ENCODE measurements around the gene C2CD2.

The C2CD2 gene

DNA sequence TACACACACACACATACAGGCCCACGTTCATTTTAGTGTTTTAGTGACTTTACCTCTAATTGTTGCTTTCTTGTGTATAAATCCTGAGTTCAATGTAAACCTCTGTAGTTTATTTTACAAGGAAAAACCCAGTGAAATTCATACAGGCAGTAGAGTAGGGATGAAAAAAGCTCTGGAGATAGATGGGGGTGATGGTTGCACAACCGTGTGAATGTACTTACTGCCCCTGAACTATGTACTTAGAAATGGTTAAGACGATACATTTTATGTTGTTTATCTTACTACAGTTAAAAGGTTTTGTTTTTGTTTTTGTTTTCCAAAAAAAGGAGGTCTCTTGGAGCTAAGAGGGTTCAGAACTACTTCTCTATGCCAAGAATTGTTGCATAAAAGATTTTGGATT lies 45.0 kb downstream of the C2CD2 start:
- Histone ChIP-seq H3K9me2 (replicated peaks; ENCODE audit: low read depth, low read length) (no peaks in the 10 kb centered on the region), H3K9me3 (ENCODE audit: insufficient read depth, low read depth, low read length) (no peaks in the 10 kb centered on the region), H2AFZ (ENCODE audit: low read length) (no peak overlapping the region), H3K4me3 (ENCODE audit: low read length, poor library complexity, severe bottlenecking) (no peak overlapping the region), H3F3A (ENCODE audit: low read depth) (no peaks in the 10 kb centered on the region), H3K9ac (ENCODE audit: low read depth, low read length, poor library complexity, severe bottlenecking) (no peak overlapping the region), H4K20me1 (ENCODE audit: insufficient read depth, low read length, poor library complexity, severe bottlenecking) (no peaks in the 10 kb centered on the region), H3K4me2 (ENCODE audit: low read depth, low read length, poor library complexity, severe bottlenecking) (no peak overlapping the region), H3K4me1 (ENCODE audit: insufficient read depth, low read length, poor library complexity, severe bottlenecking) (peaks cover 10% of the 10 kb centered on the region), H3K27me3 (ENCODE audit: insufficient read depth, low read length, poor library complexity, severe bottlenecking) (no peaks in the 10 kb centered on the region), H3K36me3 (ENCODE audit: insufficient read depth, low read length) (peaks cover 8% of the 10 kb centered on the region; the same call in 1 of the 2 replicates), H3K79me2 (ENCODE audit: insufficient read depth, low read length) (no peaks in the 10 kb centered on the region)
- TF ChIP-seq, protein P1, sequence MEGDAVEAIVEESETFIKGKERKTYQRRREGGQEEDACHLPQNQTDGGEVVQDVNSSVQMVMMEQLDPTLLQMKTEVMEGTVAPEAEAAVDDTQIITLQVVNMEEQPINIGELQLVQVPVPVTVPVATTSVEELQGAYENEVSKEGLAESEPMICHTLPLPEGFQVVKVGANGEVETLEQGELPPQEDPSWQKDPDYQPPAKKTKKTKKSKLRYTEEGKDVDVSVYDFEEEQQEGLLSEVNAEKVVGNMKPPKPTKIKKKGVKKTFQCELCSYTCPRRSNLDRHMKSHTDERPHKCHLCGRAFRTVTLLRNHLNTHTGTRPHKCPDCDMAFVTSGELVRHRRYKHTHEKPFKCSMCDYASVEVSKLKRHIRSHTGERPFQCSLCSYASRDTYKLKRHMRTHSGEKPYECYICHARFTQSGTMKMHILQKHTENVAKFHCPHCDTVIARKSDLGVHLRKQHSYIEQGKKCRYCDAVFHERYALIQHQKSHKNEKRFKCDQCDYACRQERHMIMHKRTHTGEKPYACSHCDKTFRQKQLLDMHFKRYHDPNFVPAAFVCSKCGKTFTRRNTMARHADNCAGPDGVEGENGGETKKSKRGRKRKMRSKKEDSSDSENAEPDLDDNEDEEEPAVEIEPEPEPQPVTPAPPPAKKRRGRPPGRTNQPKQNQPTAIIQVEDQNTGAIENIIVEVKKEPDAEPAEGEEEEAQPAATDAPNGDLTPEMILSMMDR (conservative IDR thresholded peaks at IDR 0.05; ENCODE audit: low read length) = no peak
- no peak for TF ChIP-seq EZH2phosphoT487 (IDR thresholded peaks at IDR 0.05; ENCODE audit: borderline replicate concordance)

DNA sequence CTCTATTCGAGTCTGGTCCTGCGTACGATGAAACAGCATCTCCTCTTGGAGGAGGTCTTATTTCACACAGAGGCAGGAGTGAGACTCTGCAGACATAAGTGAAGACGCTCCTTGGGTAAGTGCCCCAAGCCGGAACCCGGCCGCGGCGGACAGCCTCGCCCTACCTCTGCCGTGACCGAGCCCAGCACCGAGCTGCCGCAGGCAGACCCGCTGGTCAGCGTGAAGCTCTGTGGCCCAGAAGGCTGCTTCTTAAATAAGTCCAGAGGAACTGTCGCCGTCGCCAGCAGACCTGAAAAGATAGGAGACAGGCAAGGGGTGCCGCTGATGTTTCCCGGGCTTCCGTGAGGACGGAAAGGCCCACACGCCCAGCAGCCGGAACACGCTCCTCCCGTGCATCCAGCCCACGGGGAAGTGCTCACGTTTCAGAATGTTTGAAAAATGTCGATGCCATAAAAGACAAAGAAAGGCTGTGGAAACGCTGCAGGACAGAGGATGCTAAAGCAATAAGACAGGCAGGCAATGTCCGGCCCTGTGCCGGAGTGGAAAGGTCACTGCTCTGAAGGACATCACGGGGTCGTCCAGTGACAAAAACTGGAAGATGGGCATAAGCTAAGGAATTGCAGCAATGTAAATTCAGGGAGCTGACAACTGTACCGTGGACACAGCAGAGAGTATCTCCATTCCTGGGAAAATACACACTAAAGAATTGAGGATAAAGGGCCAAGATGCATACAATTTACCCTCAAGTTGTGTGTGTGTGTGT lies 46.1 kb downstream of the C2CD2 start:
- H3K36me3 ChIP-seq (ENCODE audit: insufficient read depth, low read length) = peaks cover 4% of the 10 kb centered on the region; the same call in 1 of the 2 replicates
- H3K9ac ChIP-seq (ENCODE audit: low read depth, low read length, poor library complexity, severe bottlenecking) = no peak overlapping the region
- TF ChIP-seq, protein P1 (conservative IDR thresholded peaks at IDR 0.05; ENCODE audit: low read length) = no peak
- no peak for TF ChIP-seq EZH2phosphoT487 (IDR thresholded peaks at IDR 0.05; ENCODE audit: borderline replicate concordance)
- no peaks in the 10 kb centered on the region for H3K9me3 ChIP-seq (ENCODE audit: insufficient read depth, low read depth, low read length)
- no peak overlapping the region for H2AFZ ChIP-seq (ENCODE audit: low read length)
- no peak overlapping the region for H3K4me2 ChIP-seq (ENCODE audit: low read depth, low read length, poor library complexity, severe bottlenecking)
- H3K9me2 ChIP-seq (replicated peaks; ENCODE audit: low read depth, low read length) = no peaks in the 10 kb centered on the region
- no peaks in the 10 kb centered on the region for H3K27me3 ChIP-seq (ENCODE audit: insufficient read depth, low read length, poor library complexity, severe bottlenecking)
- H3K4me1 ChIP-seq (ENCODE audit: insufficient read depth, low read length, poor library complexity, severe bottlenecking) = peaks cover 21% of the 10 kb centered on the region
- H3F3A ChIP-seq (ENCODE audit: low read depth) = no peaks in the 10 kb centered on the region
- no peaks in the 10 kb centered on the region for H4K20me1 ChIP-seq (ENCODE audit: insufficient read depth, low read length, poor library complexity, severe bottlenecking)
- no peaks in the 10 kb centered on the region for H3K79me2 ChIP-seq (ENCODE audit: insufficient read depth, low read length)
- no peak overlapping the region for H3K4me3 ChIP-seq (ENCODE audit: low read length, poor library complexity, severe bottlenecking)

DNA sequence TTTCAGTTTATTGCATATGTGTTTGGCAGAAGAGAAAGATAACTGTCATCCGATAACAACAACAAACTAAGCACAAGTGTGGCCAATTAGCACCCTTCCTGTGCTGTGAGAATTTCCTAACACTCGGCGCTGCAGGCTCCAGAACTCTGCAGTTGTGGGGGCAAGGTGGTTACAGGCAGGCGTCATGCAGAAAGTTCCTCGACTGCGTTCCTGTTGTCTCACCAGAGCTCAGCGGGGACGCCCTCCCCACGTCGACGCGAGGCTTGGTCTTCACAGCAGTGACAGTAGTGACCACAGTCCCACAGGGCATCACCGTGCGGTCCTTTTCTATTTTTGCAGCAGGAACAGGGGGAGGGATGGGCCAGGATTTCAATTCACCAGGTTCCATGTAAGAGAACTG lies 47.0 kb downstream of the C2CD2 start:
- H3K4me1 ChIP-seq (ENCODE audit: insufficient read depth, low read length, poor library complexity, severe bottlenecking) = peaks cover 30% of the 10 kb centered on the region
- H4K20me1 ChIP-seq (ENCODE audit: insufficient read depth, low read length, poor library complexity, severe bottlenecking) = no peaks in the 10 kb centered on the region
- no peak overlapping the region for H3K9ac ChIP-seq (ENCODE audit: low read depth, low read length, poor library complexity, severe bottlenecking)
- H3K79me2 ChIP-seq (ENCODE audit: insufficient read depth, low read length) = no peaks in the 10 kb centered on the region
- no peak overlapping the region for H3K4me3 ChIP-seq (ENCODE audit: low read length, poor library complexity, severe bottlenecking)
- H3F3A ChIP-seq (ENCODE audit: low read depth) = no peaks in the 10 kb centered on the region
- no peak overlapping the region for H3K4me2 ChIP-seq (ENCODE audit: low read depth, low read length, poor library complexity, severe bottlenecking)
- no peaks in the 10 kb centered on the region for H3K9me3 ChIP-seq (ENCODE audit: insufficient read depth, low read depth, low read length)
- no peak for TF ChIP-seq EZH2phosphoT487 (IDR thresholded peaks at IDR 0.05; ENCODE audit: borderline replicate concordance)
- TF ChIP-seq, protein P1 (conservative IDR thresholded peaks at IDR 0.05; ENCODE audit: low read length) = no peak
- H3K36me3 ChIP-seq (ENCODE audit: insufficient read depth, low read length) = peaks cover under 1% of the 10 kb centered on the region; the same call in 1 of the 2 replicates
- no peak overlapping the region for H2AFZ ChIP-seq (ENCODE audit: low read length)
- H3K27me3 ChIP-seq (ENCODE audit: insufficient read depth, low read length, poor library complexity, severe bottlenecking) = no peaks in the 10 kb centered on the region
- H3K9me2 ChIP-seq (replicated peaks; ENCODE audit: low read depth, low read length) = no peaks in the 10 kb centered on the region
